Skeletal muscle satellite cell (primary cell): ENCODE results near the gene RAB20.
"Not testable (repeated sequence)": the region's sequence is repeated elsewhere in the genome, so short reads cannot be mapped to it uniquely, and the experiment has no call there.

Experiments used
- H3K27me3 ChIP-seq: 2 replicates; pipeline ENCODE4 v1.7.0; 2013; ENCODE audit warnings: low read length; ENCODE audit not compliant: control insufficient read depth, insufficient read depth
- H3K36me3 ChIP-seq: 2 replicates; pipeline ENCODE4 v1.7.0; 2013; ENCODE audit warnings: mild to moderate bottlenecking, control low read depth, low read length; ENCODE audit not compliant: insufficient read depth
- H3K4me1 ChIP-seq: 2 replicates; pipeline ENCODE4 v1.7.0; 2013; ENCODE audit warnings: low read length; ENCODE audit not compliant: control insufficient read depth, insufficient read depth
- H3K4me2 ChIP-seq: 2 replicates; pipeline ENCODE4 v1.7.0; 2013; ENCODE audit warnings: mild to moderate bottlenecking, low read length
- H3K4me3 ChIP-seq: 2 replicates; pipeline ENCODE4 v1.7.0; 2013; ENCODE audit warnings: low read length
- H3K9ac ChIP-seq: 2 replicates; pipeline ENCODE4 v1.7.0; 2013; ENCODE audit warnings: mild to moderate bottlenecking, low read depth, low read length, moderate library complexity
- H3K9me3 ChIP-seq: replicated peaks from 2 replicates; pipeline ENCODE4 v1.7.0; 2013; ENCODE audit warnings: mild to moderate bottlenecking, control low read depth, low read length

The RAB20 gene

GRCh38 chr13:110535526-110535925 lies 26.0 kb downstream of the RAB20 start:
- H3K4me2 ChIP-seq, result no peak overlapping the region
- H3K4me3 ChIP-seq, result no peak overlapping the region
- H3K27me3 ChIP-seq, result no peaks in the 10 kb centered on the region
- H3K4me1 ChIP-seq, result peaks cover 8% of the 10 kb centered on the region
- no peak overlapping the region for H3K9ac ChIP-seq
- no peaks in the 10 kb centered on the region for H3K9me3 ChIP-seq
- no peaks in the 10 kb centered on the region for H3K36me3 ChIP-seq

DNA sequence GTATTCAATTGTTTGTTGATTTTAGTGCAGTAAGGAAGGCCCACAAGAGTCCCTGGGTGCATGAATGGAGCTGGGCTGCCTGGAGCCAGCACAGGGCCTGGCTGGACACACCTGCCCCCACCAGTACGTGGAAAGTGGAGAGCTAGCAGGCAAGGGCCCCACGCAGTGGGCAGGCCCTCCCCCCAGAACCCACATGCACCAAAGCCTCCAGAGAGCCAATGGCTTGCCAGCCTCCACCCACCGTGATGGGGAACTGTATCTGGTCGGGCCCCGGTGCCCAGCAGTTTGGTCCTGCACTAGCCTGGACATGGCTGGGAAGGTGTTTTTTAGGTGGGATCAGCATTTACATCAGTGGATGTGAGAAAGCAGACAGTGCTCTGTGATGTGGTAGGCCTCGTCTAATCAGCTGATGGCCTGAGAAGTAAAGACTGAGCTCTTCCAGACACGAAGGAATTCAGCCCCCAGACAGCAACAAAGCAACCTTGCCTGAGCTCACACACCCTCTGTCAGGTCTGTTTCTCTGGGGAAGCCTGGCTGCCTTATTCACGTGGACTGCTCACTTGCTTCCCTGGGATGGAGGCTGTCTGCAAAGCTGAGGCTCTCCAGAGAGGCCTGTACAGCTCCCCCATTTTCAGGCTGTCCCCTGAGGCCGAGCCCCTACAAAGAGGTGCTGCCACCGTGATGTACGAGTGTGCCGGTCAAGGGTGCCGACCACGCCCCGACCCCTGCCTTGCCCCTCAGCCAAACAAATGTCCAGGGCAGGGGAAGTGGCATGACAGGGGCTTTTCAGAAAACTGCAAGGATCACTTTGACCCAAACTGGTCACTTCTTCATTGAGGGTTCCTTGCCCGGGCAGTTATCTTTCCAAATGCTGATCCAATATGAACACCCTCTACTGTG lies 27.5 kb downstream of the RAB20 start:
- H3K36me3 ChIP-seq, result no peaks in the 10 kb centered on the region
- H3K9me3 ChIP-seq, result no peaks in the 10 kb centered on the region
- no peak overlapping the region for H3K4me3 ChIP-seq
- H3K4me2 ChIP-seq, result no peak overlapping the region
- no peak overlapping the region for H3K9ac ChIP-seq
- no peaks in the 10 kb centered on the region for H3K27me3 ChIP-seq
- peaks cover 5% of the 10 kb centered on the region for H3K4me1 ChIP-seq

DNA sequence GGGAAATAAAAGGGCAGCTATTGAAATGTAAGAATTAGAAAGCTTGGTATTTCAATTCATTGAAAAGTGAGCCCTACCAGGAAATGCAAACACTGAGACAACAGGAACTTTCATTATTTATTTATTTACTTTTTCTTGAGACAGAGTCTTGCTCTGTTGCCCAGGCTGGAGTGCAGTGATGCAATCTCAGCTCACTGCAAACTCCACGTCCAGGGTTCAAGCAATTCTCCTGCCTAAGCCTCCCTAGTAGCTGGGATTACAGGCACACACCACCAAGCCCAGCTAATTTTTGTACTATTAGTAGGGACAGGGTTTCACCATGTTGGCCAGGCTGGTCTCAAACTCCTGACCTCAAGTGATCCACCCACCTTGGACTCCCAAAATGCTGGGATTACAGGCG lies 29.3 kb downstream of the RAB20 start:
- not testable (repeated sequence) for H3K4me1 ChIP-seq, H3K9ac ChIP-seq, H3K4me2 ChIP-seq, H3K9me3 ChIP-seq, H3K4me3 ChIP-seq, H3K36me3 ChIP-seq, H3K27me3 ChIP-seq

DNA sequence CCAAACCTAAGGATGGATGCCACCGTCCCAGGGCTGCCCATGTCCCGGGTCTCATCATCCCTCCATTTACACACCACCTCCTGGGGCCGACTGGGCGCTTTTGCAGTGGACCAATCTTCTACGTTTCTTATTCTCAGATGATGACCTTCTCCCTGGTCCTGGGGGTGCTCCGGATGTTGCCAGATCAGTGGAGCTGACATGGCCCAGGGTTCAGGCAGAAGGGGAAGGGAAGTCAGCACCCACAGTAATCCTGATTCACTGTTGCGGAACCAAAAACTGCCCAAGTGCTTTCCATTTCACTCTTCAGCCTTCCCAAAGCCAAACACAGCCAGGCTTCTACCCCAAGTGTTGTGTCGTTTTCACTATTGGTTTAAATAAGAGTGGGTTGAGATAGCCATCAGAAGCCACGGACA lies 29.8 kb downstream of the RAB20 start:
- H3K4me1 ChIP-seq, result no peaks in the 10 kb centered on the region
- no peaks in the 10 kb centered on the region for H3K9me3 ChIP-seq
- no peaks in the 10 kb centered on the region for H3K36me3 ChIP-seq
- H3K27me3 ChIP-seq, result peaks cover 3% of the 10 kb centered on the region
- H3K4me3 ChIP-seq, result no peak overlapping the region
- no peak overlapping the region for H3K4me2 ChIP-seq
- H3K9ac ChIP-seq, result no peak overlapping the region

- H3K36me3 ChIP-seq, result no peaks in the 10 kb centered on the region
- H3K9ac ChIP-seq, result no peak overlapping the region
- H3K27me3 ChIP-seq, result peaks cover 3% of the 10 kb centered on the region
- no peak overlapping the region for H3K4me3 ChIP-seq
- no peak overlapping the region for H3K4me2 ChIP-seq
- H3K9me3 ChIP-seq, result no peaks in the 10 kb centered on the region
- no peaks in the 10 kb centered on the region for H3K4me1 ChIP-seq
These were observed 30.4 kb downstream of the RAB20 start for GRCh38 chr13:110531100-110531499.

DNA sequence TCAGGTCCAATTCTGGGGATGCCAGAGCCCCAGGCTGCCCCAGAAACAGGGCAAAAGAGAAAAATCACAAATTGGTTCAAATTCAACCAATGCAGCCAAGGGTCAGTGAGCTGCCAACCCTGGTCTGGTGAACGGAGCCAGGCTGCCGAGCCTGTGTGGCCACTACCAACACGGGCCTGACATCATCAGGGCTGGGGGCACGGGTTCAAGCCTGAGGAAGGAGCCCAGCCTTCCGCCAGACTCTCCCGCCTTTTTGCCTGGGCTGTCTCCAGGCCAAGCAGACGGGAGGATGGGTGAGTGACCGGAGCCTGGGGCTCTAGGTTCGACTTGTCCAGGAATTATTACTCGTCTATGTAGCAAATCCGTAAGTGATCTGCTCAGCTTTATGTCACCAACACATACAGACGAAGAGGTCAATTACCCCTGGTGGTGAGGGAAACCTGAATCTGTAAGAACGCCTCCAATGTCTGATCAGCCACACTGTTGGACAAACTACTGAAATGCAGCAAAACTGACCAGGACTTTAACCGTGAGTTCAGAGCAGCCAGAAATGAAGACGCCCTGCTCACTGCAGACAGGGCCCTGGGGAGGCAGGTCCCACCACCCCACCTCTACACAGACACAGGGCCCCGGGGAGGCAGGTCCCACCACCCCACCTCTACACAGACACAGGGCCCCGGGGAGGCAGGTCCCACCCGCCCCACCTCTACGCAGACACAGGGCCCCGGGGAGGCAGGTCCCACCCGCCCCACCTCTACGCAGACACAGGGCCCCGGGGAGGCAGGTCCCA lies 31.8 kb downstream of the RAB20 start:
- no peaks in the 10 kb centered on the region for H3K9me3 ChIP-seq
- no peak overlapping the region for H3K4me3 ChIP-seq
- no peak overlapping the region for H3K9ac ChIP-seq
- no peak overlapping the region for H3K4me2 ChIP-seq
- peaks cover 2% of the 10 kb centered on the region for H3K4me1 ChIP-seq
- peaks cover 3% of the 10 kb centered on the region for H3K27me3 ChIP-seq
- H3K36me3 ChIP-seq, result no peaks in the 10 kb centered on the region

GRCh38 chr13:110528911-110529310 lies 32.6 kb downstream of the RAB20 start:
- Histone ChIP-seq H3K4me3 (no peak overlapping the region), H3K4me2 (no peak overlapping the region), H3K9me3 (no peaks in the 10 kb centered on the region), H3K4me1 (peaks cover 7% of the 10 kb centered on the region), H3K27me3 (peaks cover 3% of the 10 kb centered on the region), H3K36me3 (no peaks in the 10 kb centered on the region), H3K9ac (no peak overlapping the region)

- Histone ChIP-seq H3K9ac (no peak overlapping the region), H3K27me3 (peaks cover 3% of the 10 kb centered on the region), H3K9me3 (no peaks in the 10 kb centered on the region), H3K36me3 (no peaks in the 10 kb centered on the region), H3K4me1 (peaks cover 7% of the 10 kb centered on the region), H3K4me2 (no peak overlapping the region), H3K4me3 (no peak overlapping the region)
These were observed 33.2 kb downstream of the RAB20 start for GRCh38 chr13:110528371-110528770.

DNA sequence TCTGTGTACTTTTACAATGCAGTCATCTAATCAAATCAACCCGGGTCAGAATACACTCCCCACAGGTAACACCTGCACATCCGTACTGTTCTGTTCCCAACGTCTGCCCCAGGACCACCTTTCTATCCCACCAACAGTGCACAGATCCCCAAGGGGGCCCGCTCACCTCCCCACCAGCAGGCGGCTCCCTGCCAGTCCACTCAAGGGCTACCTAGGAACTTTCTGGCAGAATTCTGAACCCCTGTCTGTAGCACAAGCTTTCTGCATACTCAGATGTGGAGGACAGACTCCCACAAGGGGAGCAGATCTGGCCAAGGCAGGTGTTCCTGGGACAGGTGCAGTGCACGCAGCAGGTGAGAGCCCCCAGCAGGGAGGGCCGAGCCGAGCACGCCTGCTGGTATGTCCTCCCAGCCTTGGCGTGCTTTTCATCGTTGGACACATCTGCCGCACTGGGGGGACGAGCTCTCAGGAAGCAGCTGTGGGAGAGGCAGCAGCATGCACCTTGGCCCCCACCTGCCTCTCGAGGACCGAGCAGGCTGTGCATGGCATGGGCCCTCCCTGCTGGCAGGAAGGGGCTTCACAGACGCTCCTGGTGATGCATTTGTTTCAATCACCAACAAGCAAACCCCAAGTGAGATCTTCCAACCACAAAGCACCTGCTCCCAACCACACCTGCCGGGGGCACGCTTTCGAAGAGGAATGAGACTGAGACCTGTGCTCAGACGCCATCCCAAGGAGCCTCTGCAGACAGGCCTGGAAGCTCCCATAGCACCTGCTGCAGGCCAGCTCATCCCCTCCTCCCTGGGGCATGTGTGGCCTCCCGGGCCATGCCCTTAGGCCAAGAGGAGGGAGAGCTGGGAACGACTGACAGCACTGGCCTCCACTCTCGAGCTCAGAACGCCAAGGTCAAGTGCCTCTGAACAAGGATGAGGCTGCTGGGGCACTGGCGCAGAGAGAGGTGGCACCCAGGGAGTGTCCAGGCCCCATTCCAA lies 35.9 kb downstream of the RAB20 start:
- Histone ChIP-seq H3K9ac (no peak overlapping the region), H3K27me3 (peaks cover 3% of the 10 kb centered on the region), H3K9me3 (no peaks in the 10 kb centered on the region), H3K4me3 (no peak overlapping the region), H3K36me3 (no peaks in the 10 kb centered on the region), H3K4me1 (peaks cover 18% of the 10 kb centered on the region), H3K4me2 (no peak overlapping the region)

GRCh38 chr13:110524541-110525257 lies 36.8 kb downstream of the RAB20 start:
- Histone ChIP-seq H3K9me3 (no peaks in the 10 kb centered on the region), H3K4me1 (peaks cover 26% of the 10 kb centered on the region), H3K4me3 (no peak overlapping the region), H3K27me3 (peaks cover 3% of the 10 kb centered on the region), H3K4me2 (no peak overlapping the region), H3K9ac (no peak overlapping the region), H3K36me3 (no peaks in the 10 kb centered on the region)
